A549 treated with AZD9567 at 1 μM for 4 hours (cell line): Measurements from ENCODE around the gene RFPL4A. TPM values are rescaled to one million over a fixed set of nuclear protein-coding genes. Genes with fewer than 3 reads are reported as not detected.

Experiments used
- total RNA-seq: library from RNA; stranded (reverse); fragments of 200-300 nt; extraction: Qiagen RNA extraction; gene quantifications from 5 replicates; pipeline ENCODE4 v1.2.3, GENCODE V29; 2022; ENCODE audit not compliant: insufficient read depth

The RFPL4A gene
- total RNA-seq = 0.84 to 2.2 TPM (median 1.1 TPM) in 5 replicates

DNA sequence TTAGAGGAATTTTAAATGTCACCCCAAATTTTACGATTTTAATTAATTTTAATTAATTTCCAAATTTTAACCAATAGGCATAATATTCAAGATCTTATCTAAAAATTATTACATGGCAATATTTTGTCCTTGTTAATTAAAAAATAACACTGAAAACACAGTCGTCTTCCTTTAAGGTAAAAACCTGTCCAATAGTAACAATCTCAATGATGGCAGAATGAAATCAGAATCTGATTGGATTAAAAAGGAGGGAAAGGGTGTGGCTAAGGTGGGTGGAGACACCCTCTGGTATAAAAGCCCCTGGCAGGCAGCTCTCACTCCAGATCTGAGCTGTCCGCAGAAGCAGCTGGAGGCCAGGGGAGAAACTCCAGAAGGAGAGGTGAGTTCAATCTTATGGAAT, at the start of gene RFPL4A:
Gene RFPL4A (plus strand): TSS at position 301 of the 400 bp plus-strand sequence. CDS start 2,704 bp downstream, outside the sequence.

DNA sequence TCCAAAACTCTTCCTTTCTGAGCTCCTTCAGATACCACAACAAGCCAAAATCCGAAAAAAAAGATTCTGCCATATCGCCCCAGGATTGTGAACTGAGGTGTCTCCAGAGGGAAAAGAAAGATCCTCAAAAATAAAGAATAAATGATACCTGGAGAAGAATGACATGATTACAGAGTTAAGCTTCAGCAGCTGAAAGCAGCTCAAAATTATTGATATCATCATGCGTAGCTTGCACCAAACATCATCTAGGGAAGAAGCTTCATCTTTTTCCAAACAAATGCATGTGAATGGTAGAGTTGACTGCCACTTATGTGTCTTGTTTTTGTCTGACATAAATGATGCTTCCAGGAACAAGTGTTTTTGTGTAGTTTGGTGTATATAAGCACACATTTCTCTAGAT, 20.6 kb upstream of the RFPL4A start, which contains the start of gene NLRP9:
Gene NLRP9 (minus strand): TSS at position 101 of the 400 bp plus-strand sequence. CDS start 28 bp downstream, at position 73.

GRCh38 chr19:55768818-55769217, 9.9 kb downstream of the RFPL4A start, which contains the start of gene RFPL4AL1:
TSS of gene RFPL4AL1 (plus strand) at chr19:55769118. CDS start at chr19:55771805, 2,687 bp downstream.

Other genes starting within 250 kb of the RFPL4A start
- 1.8 to 2.1 TPM (median 2.0 TPM) in 4 of 5 replicates, not detected in the other for gene SBK2, start 222.0 kb upstream of the RFPL4A start, total RNA-seq
- 0.79 to 1.2 TPM (median 0.93 TPM) in 4 of 5 replicates, not detected in the other for gene SBK3, start 213.6 kb upstream of the RFPL4A start, total RNA-seq
- 7.2 to 29.0 TPM (median 26.0 TPM) in 5 replicates for gene ZNF579, start 178.2 kb upstream of the RFPL4A start, total RNA-seq
- gene FIZ1, start 159.6 kb upstream of the RFPL4A start, total RNA-seq = 18.8 to 22.1 TPM (median 21.4 TPM) in 5 replicates
- gene ZNF524, start 158.8 kb upstream of the RFPL4A start, total RNA-seq = 11.7 to 18.6 TPM (median 17.2 TPM) in 5 replicates
- gene ZNF865, start 153.4 kb upstream of the RFPL4A start, total RNA-seq = 5.6 to 11.6 TPM (median 11.2 TPM) in 5 replicates
- 5.3 to 7.2 TPM (median 6.9 TPM) in 5 replicates for gene ZNF784, start 134.5 kb upstream of the RFPL4A start, total RNA-seq
- gene ZNF580, start 118.1 kb upstream of the RFPL4A start, total RNA-seq = 22.8 to 54.8 TPM (median 51.9 TPM) in 5 replicates
- 32.4 to 52.5 TPM (median 51.0 TPM) in 5 replicates for gene ZNF581, start 115.4 kb upstream of the RFPL4A start, total RNA-seq
- 11.8 to 15.8 TPM (median 15.2 TPM) in 5 replicates for gene CCDC106, start 110.9 kb upstream of the RFPL4A start, total RNA-seq
- 256 to 304 TPM (median 290 TPM) in 5 replicates for gene U2AF2, start 104.1 kb upstream of the RFPL4A start, total RNA-seq
- 120 to 215 TPM (median 193 TPM) in 5 replicates for gene EPN1, start 83.9 kb upstream of the RFPL4A start, total RNA-seq
- not detected in 5 replicates for gene NLRP9, start 20.7 kb upstream of the RFPL4A start, total RNA-seq
- 0.14 to 0.17 TPM (median 0.17 TPM) in 3 of 5 replicates, not detected in the others for gene RFPL4AL1, start 10.0 kb downstream of the RFPL4A start, total RNA-seq
- 0.02 to 0.03 TPM (median 0.03 TPM) in 3 of 5 replicates, not detected in the others for gene NLRP11, start 72.9 kb downstream of the RFPL4A start, total RNA-seq
- gene NLRP4, start 77.4 kb downstream of the RFPL4A start, total RNA-seq = not detected in 5 replicates
- gene NLRP13, start 173.2 kb downstream of the RFPL4A start, total RNA-seq = not detected in 5 replicates
- not detected in 5 replicates for gene NLRP8, start 188.7 kb downstream of the RFPL4A start, total RNA-seq
- gene NLRP5, start 227.7 kb downstream of the RFPL4A start, total RNA-seq = 0.02 to 0.03 TPM (median 0.02 TPM) in 3 of 5 replicates, not detected in the others